Measurements from ENCODE around the gene CDKN3.

CDKN3 gene, protein sequence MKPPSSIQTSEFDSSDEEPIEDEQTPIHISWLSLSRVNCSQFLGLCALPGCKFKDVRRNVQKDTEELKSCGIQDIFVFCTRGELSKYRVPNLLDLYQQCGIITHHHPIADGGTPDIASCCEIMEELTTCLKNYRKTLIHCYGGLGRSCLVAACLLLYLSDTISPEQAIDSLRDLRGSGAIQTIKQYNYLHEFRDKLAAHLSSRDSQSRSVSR

DNA sequence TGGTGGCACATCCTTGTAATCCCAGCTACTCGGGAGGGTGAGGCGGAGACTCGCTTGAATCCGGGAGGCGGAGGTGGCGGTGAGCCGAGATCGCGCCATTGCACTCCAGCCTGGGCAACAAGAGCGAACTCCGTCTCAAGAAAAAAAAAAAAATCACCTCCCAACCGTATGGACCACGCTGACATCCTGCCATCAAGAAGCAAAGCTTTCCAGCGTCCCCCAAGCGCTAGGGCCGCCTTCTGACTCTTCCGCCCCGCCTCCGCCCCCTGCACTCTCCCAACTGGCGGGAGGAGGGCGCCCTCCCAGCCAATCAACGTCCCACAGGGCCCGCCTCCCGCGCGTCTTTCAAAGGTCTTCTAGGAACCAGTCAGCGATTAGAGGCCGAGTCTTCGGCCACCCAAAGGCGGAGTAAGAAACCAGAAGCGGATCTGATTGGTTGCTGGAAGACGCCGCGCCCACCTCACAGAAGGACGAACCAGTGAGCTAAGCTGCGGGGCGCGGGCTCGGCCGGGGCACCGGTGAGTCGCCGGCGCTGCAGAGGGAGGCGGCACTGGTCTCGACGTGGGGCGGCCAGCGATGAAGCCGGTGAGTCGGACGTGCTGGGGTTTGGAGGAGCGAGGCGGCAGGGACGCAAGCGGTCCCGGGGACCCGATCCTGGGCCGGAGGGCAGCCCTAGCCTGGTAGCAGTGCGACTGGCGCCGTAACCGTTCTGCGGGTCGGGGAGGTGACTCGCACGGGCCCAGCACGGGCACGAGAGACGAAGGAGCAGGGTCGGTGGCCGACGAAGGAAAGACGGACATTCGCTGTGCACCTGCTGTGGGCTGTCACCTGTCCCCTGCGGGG lies at the start of gene CDKN3:
Gene CDKN3 (plus strand): TSS at position 515 of the 843 bp plus-strand sequence. CDS start 62 bp downstream, at position 577.
- Mint-ChIP-seq H3K4me1 (peaks cover 8% of the 10 kb centered on the region), H3K36me3 (no peaks in the 10 kb centered on the region)
- ATAC-seq (ENCODE audit: low read depth), result peak; percentile 93

DNA sequence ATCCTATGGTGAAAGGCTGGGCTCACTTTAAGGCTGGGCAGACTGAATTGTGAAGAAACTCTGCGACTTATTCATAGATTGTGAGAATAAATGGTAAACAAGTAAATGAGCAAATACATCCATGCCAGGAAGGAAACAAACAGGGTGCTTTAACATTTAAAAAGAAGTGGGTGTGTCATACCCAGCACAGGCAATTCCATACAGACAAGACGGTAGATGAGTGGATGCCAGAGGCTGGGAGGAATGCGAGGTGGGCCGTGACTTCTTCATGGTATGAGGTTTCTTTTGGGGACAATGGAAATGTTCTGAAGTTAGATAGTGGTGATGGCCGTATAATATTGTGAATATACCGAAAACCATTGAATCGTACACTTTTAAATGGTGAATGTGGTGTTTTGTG lies 49.8 kb upstream of the CDKN3 start:
- DNase-seq (ENCODE audit: low spot score in 2 of 2), result no peak
- no peak for ATAC-seq (ENCODE audit: low read depth)
- no peak overlapping the region for H3K27ac Mint-ChIP-seq
- peaks cover 14% of the 10 kb centered on the region for H3K27me3 Mint-ChIP-seq
- H3K4me1 Mint-ChIP-seq, result peaks cover 8% of the 10 kb centered on the region
- no peak overlapping the region for H3K4me3 Mint-ChIP-seq
- H3K9me3 Mint-ChIP-seq, result no peaks in the 10 kb centered on the region
- H3K36me3 Mint-ChIP-seq, result no peaks in the 10 kb centered on the region

More for the DNA sequence above, at the start of gene CDKN3:
- peak; percentile 89 to 96 for DNase-seq (ENCODE audit: low spot score in 2 of 2)
- Mint-ChIP-seq H3K9me3 (no peaks in the 10 kb centered on the region), H3K27ac (peak within 1 kb of the TSS; percentile 18), H3K4me3 (peak within 1 kb of the TSS; percentile 79), H3K27me3 (peaks cover under 1% of the 10 kb centered on the region)

DNA sequence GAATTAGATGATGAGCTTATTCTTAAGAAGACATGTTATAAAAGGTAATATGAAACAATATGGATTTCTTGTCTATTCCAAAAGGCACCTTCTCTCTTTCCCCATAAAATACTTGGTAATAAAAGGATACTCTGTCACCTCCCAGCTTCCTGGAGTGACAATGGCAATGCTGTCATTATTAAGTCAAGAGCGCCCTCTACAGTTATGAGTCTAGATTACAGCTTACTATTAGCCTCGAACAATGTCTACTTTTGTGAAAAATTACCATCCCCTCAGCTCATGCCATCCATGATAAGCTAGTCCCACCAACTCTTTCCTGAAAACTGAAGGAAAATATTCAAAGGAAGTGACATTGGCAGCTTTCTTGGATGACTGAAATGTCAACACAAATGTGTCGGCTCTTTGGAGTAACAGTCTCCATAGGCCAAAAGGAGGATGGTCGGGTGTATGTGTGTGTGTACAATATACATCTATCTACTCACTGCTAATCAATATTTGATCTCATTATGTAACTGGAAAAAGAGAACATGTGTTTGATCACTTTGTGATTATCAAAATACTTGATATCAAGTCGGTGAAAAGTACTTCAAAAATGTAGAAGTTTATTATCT lies 48.7 kb upstream of the CDKN3 start:
- Mint-ChIP-seq H3K36me3 (no peaks in the 10 kb centered on the region), H3K9me3 (no peaks in the 10 kb centered on the region), H3K4me1 (peaks cover 8% of the 10 kb centered on the region), H3K27ac (no peak overlapping the region), H3K4me3 (no peak overlapping the region), H3K27me3 (peaks cover 12% of the 10 kb centered on the region)
- DNase-seq (ENCODE audit: low spot score in 2 of 2), result peak in 1 of 2 donors; percentile 30
- ATAC-seq (ENCODE audit: low read depth), result no peak

DNA sequence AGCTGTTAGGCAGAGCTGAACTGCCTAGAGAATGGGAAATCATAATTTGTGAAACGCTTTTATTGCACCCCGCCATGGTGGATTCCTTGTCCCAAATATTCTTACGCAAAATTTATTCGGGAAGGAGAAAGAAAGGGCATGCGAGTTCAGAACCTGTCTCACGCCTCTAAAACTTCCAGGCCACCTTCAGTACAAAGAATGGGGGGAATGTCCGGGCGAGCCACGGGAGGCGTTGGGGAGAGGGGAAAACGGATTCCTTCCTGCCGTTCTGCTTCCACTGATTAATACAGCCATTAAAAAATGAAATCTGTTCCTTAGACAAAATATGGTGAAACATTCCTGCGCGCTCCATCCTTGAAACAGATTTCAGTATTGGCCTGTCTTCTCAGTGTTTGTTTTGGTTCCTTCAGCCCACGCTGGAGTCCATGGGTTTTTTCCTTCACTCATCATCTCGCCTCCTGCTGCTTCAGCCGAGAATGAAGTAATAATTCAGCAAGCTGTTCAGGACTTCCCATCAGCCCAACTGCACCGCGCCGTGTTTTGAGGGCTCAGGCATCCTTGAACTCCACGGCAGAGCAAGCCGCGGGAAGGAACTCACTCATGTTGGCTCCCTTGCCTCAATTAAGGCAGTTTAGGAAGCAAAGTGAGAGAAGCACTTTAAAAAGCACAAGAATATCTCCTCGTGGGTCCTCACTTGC lies 47.7 kb upstream of the CDKN3 start:
- H3K27ac Mint-ChIP-seq, result no peak overlapping the region
- no peak overlapping the region for H3K4me3 Mint-ChIP-seq
- peaks cover 15% of the 10 kb centered on the region for H3K27me3 Mint-ChIP-seq
- H3K36me3 Mint-ChIP-seq, result no peaks in the 10 kb centered on the region
- DNase-seq (ENCODE audit: low spot score in 2 of 2), result no peak
- H3K4me1 Mint-ChIP-seq, result peaks cover 8% of the 10 kb centered on the region
- ATAC-seq (ENCODE audit: low read depth), result no peak
- peaks cover 3% of the 10 kb centered on the region for H3K9me3 Mint-ChIP-seq

DNA sequence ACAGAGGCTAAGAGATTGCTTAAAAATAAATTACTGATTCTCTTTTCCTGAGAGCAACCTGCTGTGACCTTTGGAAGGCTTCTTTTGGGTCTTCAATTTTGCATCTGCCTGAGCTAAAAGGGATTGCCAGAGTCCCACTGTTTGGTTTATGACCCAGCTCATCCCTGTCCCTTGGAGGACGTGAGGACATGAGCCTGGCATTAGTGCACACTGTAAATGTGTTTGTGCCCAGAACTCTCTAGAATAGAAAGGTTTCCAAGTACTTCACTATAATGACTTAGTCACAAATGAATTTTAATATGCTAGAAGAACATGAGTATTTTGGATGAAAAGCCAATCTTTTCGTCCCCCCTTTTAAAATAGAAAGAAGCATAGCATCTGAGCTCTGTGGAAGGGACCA lies 47.1 kb upstream of the CDKN3 start:
- Mint-ChIP-seq H3K36me3 (no peaks in the 10 kb centered on the region), H3K27me3 (peaks cover 17% of the 10 kb centered on the region), H3K4me3 (no peak overlapping the region), H3K9me3 (peaks cover 6% of the 10 kb centered on the region), H3K4me1 (peaks cover 3% of the 10 kb centered on the region), H3K27ac (no peak overlapping the region)
- ATAC-seq (ENCODE audit: low read depth) (no peak), DNase-seq (ENCODE audit: low spot score in 2 of 2) (no peak)

DNA sequence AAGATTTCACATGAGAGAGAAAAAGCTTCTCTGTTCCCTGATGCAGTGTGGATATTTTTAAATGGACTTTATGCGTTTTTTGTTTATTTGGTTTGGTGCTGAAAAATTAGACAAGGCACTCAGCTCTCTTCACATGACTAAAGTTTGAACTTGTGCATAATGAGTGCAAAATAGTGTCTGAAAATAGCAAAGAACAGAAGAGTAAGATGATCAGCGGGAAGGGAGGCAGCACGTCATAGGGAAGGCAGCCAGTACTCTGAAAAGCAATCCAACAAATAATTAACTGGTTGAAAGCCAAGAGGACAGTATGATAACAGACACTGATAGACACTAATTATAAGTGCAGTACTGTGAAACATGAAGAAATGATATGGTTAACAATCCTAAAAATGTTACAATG lies 46.6 kb upstream of the CDKN3 start:
- H3K27me3 Mint-ChIP-seq, result peaks cover 17% of the 10 kb centered on the region
- H3K9me3 Mint-ChIP-seq, result peaks cover 8% of the 10 kb centered on the region
- H3K4me3 Mint-ChIP-seq, result no peak overlapping the region

DNA sequence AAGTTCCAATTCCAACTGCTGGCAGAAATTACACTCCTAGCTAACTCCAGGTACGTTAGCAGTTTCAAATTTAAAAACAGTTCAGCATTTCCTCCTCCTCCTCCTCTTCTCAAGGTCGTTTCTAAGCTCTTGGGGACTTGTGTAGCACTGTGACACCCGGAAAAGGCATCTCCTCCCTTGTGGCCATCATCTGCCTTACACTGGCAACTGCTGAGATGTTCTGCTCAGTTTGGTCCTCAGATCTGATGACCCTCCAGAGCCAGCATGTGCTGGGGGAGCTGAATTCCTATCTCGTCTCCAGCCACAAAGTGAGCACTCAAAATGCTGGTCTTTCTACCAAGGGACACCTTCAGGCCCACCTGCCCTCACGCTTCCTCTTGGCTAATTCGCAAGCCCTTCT lies 43.5 kb upstream of the CDKN3 start:
- Mint-ChIP-seq H3K9me3 (peaks cover 8% of the 10 kb centered on the region), H3K4me3 (no peak overlapping the region), H3K4me1 (no peaks in the 10 kb centered on the region), H3K27ac (no peak overlapping the region), H3K36me3 (no peaks in the 10 kb centered on the region), H3K27me3 (peaks cover 20% of the 10 kb centered on the region)
- ATAC-seq (ENCODE audit: low read depth), result no peak
- no peak for DNase-seq (ENCODE audit: low spot score in 2 of 2)

More for the DNA sequence above, 46.6 kb upstream of the CDKN3 start:
- Mint-ChIP-seq H3K27ac (no peak overlapping the region), H3K36me3 (no peaks in the 10 kb centered on the region), H3K4me1 (no peaks in the 10 kb centered on the region)
- ATAC-seq (ENCODE audit: low read depth) (no peak), DNase-seq (ENCODE audit: low spot score in 2 of 2) (no peak)

DNA sequence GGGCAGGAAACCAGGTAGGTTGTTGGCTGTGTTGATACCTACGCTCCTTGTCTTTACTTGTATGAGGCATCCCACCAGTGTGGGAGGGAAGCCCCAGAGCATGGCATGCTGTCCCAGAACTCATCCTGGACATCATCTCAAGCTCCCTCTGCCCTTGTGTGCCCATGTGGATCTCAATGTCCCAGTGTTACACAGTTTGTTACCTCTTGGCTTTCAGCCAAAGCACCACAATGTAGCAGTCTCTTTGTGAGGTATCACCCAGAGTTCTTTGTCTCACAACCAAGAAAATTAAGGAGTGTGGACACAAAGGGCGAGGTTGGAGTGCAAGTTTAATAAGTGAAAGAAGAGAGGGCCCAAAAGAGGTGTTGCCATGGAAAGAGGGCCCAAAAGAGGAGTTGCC lies 43.1 kb upstream of the CDKN3 start:
- no peaks in the 10 kb centered on the region for H3K4me1 Mint-ChIP-seq
- peaks cover 8% of the 10 kb centered on the region for H3K9me3 Mint-ChIP-seq
- H3K36me3 Mint-ChIP-seq, result no peaks in the 10 kb centered on the region
- DNase-seq (ENCODE audit: low spot score in 2 of 2) (no peak), ATAC-seq (ENCODE audit: low read depth) (no peak)
- H3K27ac Mint-ChIP-seq, result no peak overlapping the region
- no peak overlapping the region for H3K4me3 Mint-ChIP-seq
- H3K27me3 Mint-ChIP-seq, result peaks cover 20% of the 10 kb centered on the region

DNA sequence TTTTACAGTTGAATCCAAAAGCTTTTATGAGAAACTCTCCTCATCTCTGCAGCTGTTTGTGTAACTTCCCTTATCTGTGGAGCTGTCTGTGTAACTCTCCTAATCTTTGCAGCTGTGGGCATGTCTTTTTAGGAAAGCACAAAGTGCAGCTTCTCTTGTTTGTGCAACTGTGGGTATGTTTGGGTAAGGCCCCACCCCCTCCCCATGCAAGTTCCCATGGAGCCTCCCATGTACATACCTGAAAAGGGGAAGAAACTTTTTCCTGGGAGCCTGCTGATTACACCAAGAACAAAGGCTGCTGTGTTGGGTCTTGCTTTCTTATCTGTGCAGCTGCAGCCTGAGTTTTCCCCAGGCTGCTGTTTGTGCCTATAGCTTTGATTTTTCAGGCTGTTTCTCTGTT lies 42.7 kb upstream of the CDKN3 start:
- Mint-ChIP-seq H3K27me3 (peaks cover 21% of the 10 kb centered on the region), H3K9me3 (peaks cover 8% of the 10 kb centered on the region), H3K36me3 (no peaks in the 10 kb centered on the region), H3K4me3 (no peak overlapping the region), H3K27ac (no peak overlapping the region), H3K4me1 (no peaks in the 10 kb centered on the region)
- ATAC-seq (ENCODE audit: low read depth) (no peak), DNase-seq (ENCODE audit: low spot score in 2 of 2) (no peak)

DNA sequence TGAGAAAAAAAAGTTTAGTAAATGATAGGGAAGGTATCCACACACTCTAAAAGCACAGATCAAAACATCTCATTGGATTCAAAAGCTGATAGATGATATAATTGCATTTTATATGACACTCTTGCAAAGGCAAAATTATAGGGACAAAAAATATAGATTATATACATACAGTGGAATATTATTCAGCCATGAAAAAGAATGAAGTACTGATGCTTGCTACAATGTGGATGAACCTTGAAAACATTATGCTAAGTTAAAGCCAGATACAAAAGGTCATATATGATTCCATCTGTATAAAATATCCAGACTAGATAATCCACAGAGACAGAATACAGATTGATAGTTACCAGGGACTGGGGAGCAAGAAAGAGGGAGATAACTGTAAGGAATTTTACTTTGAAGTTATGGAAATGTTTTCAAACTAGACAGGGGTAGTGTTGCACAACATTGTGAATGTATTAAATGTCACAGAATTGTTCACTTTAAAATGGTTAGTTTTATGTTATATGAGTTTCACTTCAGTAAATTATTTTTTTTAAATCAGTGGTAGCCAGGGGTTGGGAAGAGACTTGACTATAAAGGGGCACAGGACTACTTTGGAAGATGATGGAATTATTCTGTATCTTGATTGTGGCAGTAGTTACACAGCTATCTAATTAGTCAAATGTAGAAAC lies 41.7 kb upstream of the CDKN3 start:
- peaks cover 10% of the 10 kb centered on the region for H3K9me3 Mint-ChIP-seq
- H3K4me1 Mint-ChIP-seq, result no peaks in the 10 kb centered on the region
- DNase-seq (ENCODE audit: low spot score in 2 of 2) (no peak), ATAC-seq (ENCODE audit: low read depth) (no peak)
- H3K4me3 Mint-ChIP-seq, result no peak overlapping the region
- H3K36me3 Mint-ChIP-seq, result no peaks in the 10 kb centered on the region
- H3K27ac Mint-ChIP-seq, result no peak overlapping the region
- peaks cover 25% of the 10 kb centered on the region for H3K27me3 Mint-ChIP-seq

DNA sequence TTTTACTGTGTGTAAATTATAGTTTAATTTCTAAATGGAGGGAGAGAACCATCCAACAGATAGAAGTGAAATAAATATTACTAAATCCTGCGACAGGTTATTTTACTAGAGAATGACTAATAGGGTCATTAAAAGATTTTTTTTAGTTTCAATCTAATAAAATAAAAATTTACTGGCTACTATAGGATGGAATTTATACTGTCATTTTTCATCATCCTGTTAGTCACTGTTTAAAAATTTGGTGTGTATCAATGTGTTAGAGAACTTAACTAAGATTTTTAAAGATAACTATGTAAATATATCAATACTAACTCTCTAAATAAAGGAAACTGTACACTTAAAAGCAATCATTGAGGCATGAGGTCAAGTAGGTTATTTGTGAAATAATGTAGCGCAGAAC lies 41.1 kb upstream of the CDKN3 start:
- Mint-ChIP-seq H3K4me3 (no peak overlapping the region), H3K36me3 (no peaks in the 10 kb centered on the region), H3K4me1 (no peaks in the 10 kb centered on the region), H3K27ac (no peak overlapping the region), H3K9me3 (peaks cover 10% of the 10 kb centered on the region), H3K27me3 (peaks cover 23% of the 10 kb centered on the region)
- DNase-seq (ENCODE audit: low spot score in 2 of 2) (no peak), ATAC-seq (ENCODE audit: low read depth) (no peak)

DNA sequence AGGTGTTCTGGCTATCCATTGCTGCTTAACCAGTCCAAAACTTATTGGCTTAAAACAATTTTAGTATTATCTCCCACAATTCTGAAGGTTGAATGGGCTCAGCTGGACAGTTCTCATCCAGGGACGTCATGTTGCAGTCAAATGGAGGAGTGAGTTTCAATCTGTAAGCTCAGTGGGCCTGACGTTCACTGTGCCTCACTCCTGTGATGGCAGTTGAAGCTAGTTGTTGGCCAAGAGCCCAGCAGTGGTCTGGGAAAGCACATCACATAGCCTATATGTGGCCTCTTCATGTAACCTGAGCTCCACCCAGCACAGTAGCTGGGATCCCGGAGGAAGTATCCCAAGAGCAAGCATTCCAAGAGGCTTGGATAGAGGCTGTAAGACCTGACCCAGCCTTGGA lies 40.6 kb upstream of the CDKN3 start:
- DNase-seq (ENCODE audit: low spot score in 2 of 2) (no peak), ATAC-seq (ENCODE audit: low read depth) (no peak)
- H3K4me1 Mint-ChIP-seq, result no peaks in the 10 kb centered on the region
- peaks cover 10% of the 10 kb centered on the region for H3K9me3 Mint-ChIP-seq
- no peak overlapping the region for H3K27ac Mint-ChIP-seq
- H3K36me3 Mint-ChIP-seq, result no peaks in the 10 kb centered on the region
- H3K27me3 Mint-ChIP-seq, result peaks cover 24% of the 10 kb centered on the region
- H3K4me3 Mint-ChIP-seq, result no peak overlapping the region

DNA sequence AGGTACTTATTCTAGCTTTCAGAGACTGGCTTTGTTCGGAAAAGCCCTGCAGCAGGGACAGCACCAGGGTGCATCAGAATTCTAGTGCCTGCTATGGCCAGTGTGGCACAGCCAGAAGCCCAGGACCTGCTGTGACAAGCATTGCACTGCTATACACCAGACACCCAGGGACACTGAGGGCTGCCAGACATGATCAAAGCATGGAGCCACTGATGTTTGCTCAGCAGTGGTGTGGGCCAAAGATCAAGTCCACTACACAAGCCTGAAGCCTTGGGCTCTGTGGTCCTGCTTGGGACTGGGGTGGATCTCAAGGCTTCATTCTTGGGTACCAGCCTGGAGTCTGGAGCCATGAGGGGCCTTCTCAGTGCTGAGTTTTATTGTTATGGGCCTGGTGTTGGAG lies 36.1 kb upstream of the CDKN3 start:
- Mint-ChIP-seq H3K4me1 (peaks cover 4% of the 10 kb centered on the region), H3K4me3 (no peak overlapping the region), H3K36me3 (no peaks in the 10 kb centered on the region), H3K27me3 (peaks cover 22% of the 10 kb centered on the region), H3K9me3 (peaks cover 3% of the 10 kb centered on the region), H3K27ac (no peak overlapping the region)
- no peak for DNase-seq (ENCODE audit: low spot score in 2 of 2)
- ATAC-seq (ENCODE audit: low read depth), result no peak

All from memory B cell (primary cell).